Measurements from ENCODE around the gene ENG. TPM values are rescaled to one million over a fixed set of nuclear protein-coding genes. Genes with fewer than 3 reads are reported as not detected.

The ENG gene
- total RNA-seq, 1 experiment from 2014 or later, result 12.9 TPM

- DNase-seq (ENCODE audit: extremely low read depth, low read depth), result no peak
Observed at GRCh38 chr9:127866535-127866934, 12.1 kb upstream of the ENG start.

GRCh38 chr9:127865645-127866464 lies 11.4 kb upstream of the ENG start:
- DNase-seq (ENCODE audit: extremely low read depth, low read depth), result no peak

GRCh38 chr9:127863191-127863621 lies 8.7 kb upstream of the ENG start:
- no peak for DNase-seq (ENCODE audit: extremely low read depth, low read depth)

GRCh38 chr9:127862075-127863011 lies 7.9 kb upstream of the ENG start:
- no peak for DNase-seq (ENCODE audit: extremely low read depth, low read depth)

- no peak for DNase-seq (ENCODE audit: extremely low read depth, low read depth)
Observed at GRCh38 chr9:127860779-127861178, 6.3 kb upstream of the ENG start.

GRCh38 chr9:127860260-127860659 lies 5.8 kb upstream of the ENG start:
- no peak for DNase-seq (ENCODE audit: extremely low read depth, low read depth)

- no peak for DNase-seq (ENCODE audit: extremely low read depth, low read depth)
Observed at GRCh38 chr9:127858041-127858512, 3.6 kb upstream of the ENG start.

GRCh38 chr9:127857278-127857677 lies 2.8 kb upstream of the ENG start:
- DNase-seq (ENCODE audit: extremely low read depth, low read depth), result no peak

GRCh38 chr9:127856729-127857116 lies 2.3 kb upstream of the ENG start:
- DNase-seq (ENCODE audit: extremely low read depth, low read depth), result no peak

GRCh38 chr9:127856094-127856728 lies 1.8 kb upstream of the ENG start:
- no peak for DNase-seq (ENCODE audit: extremely low read depth, low read depth)

GRCh38 chr9:127855522-127855921 lies 1.1 kb upstream of the ENG start:
- no peak for DNase-seq (ENCODE audit: extremely low read depth, low read depth)

GRCh38 chr9:127854960-127855359 lies 502 bp upstream of the ENG start:
- DNase-seq (ENCODE audit: extremely low read depth, low read depth), result no peak

GRCh38 chr9:127853312-127854183 lies 910 bp downstream of the ENG start:
- DNase-seq (ENCODE audit: extremely low read depth, low read depth), result no peak

GRCh38 chr9:127852829-127853228 lies 1.6 kb downstream of the ENG start:
- DNase-seq (ENCODE audit: extremely low read depth, low read depth), result no peak

- DNase-seq (ENCODE audit: extremely low read depth, low read depth), result no peak
Observed at GRCh38 chr9:127850286-127850830, 4.1 kb downstream of the ENG start.

- no peak for DNase-seq (ENCODE audit: extremely low read depth, low read depth)
Observed at GRCh38 chr9:127848756-127849504, 5.5 kb downstream of the ENG start.

GRCh38 chr9:127847833-127848755 lies 6.4 kb downstream of the ENG start:
- DNase-seq (ENCODE audit: extremely low read depth, low read depth), result no peak

- DNase-seq (ENCODE audit: extremely low read depth, low read depth), result no peak
Observed at GRCh38 chr9:127847178-127847510, 7.3 kb downstream of the ENG start.
